ENCODE results near the gene CDC42EP3.

GRCh38 chr2:37612382-37612781, 59.1 kb downstream of the CDC42EP3 start:
- TF ChIP-seq EZH2phosphoT487 (IDR thresholded peaks at IDR 0.05; ENCODE audit: low read depth): no peak
- TF ChIP-seq, protein P1, sequence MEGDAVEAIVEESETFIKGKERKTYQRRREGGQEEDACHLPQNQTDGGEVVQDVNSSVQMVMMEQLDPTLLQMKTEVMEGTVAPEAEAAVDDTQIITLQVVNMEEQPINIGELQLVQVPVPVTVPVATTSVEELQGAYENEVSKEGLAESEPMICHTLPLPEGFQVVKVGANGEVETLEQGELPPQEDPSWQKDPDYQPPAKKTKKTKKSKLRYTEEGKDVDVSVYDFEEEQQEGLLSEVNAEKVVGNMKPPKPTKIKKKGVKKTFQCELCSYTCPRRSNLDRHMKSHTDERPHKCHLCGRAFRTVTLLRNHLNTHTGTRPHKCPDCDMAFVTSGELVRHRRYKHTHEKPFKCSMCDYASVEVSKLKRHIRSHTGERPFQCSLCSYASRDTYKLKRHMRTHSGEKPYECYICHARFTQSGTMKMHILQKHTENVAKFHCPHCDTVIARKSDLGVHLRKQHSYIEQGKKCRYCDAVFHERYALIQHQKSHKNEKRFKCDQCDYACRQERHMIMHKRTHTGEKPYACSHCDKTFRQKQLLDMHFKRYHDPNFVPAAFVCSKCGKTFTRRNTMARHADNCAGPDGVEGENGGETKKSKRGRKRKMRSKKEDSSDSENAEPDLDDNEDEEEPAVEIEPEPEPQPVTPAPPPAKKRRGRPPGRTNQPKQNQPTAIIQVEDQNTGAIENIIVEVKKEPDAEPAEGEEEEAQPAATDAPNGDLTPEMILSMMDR (IDR thresholded peaks at IDR 0.05; ENCODE audit: low read depth, low read length): no peak

All from OCI-LY3 (cell line).